Glutamatergic neuron (in vitro differentiated cells): ENCODE data around the gene DDX42. TPM values are rescaled to one million over a fixed set of nuclear protein-coding genes. Genes with fewer than 3 reads are reported as not detected.

ENCODE experiments used
- DNase-seq: peaks from one replicate; pipeline ENCODE4 v3.0.0; 2022
- H3K27ac Mint-ChIP-seq: one replicate; pipeline ENCODE4 v1.8.0; 2020; ENCODE audit warnings: mild to moderate bottlenecking, mixed read lengths, inconsistent platforms; ENCODE audit not compliant: unreplicated experiment
- H3K27me3 Mint-ChIP-seq: one replicate; pipeline ENCODE4 v1.8.0; 2020; ENCODE audit warnings: mild to moderate bottlenecking, moderate library complexity, mixed read lengths, inconsistent platforms; ENCODE audit not compliant: unreplicated experiment
- H3K36me3 Mint-ChIP-seq: one replicate; pipeline ENCODE4 v1.8.0; 2020; ENCODE audit warnings: mild to moderate bottlenecking, mixed read lengths, inconsistent platforms; ENCODE audit not compliant: unreplicated experiment
- H3K4me1 Mint-ChIP-seq: one replicate; pipeline ENCODE4 v1.8.0; 2020; ENCODE audit warnings: mild to moderate bottlenecking, low read depth, mixed read lengths, inconsistent platforms; ENCODE audit not compliant: unreplicated experiment
- H3K4me3 Mint-ChIP-seq: one replicate; pipeline ENCODE4 v1.8.0; 2020; ENCODE audit warnings: mild to moderate bottlenecking, mixed read lengths, inconsistent platforms; ENCODE audit not compliant: unreplicated experiment
- H3K9me3 Mint-ChIP-seq: one replicate; pipeline ENCODE4 v1.8.0; 2020; ENCODE audit warnings: mild to moderate bottlenecking, moderate library complexity, mixed read lengths, inconsistent platforms; ENCODE audit not compliant: unreplicated experiment
- total RNA-seq: library from RNA; stranded (reverse); fragmentation: NEBNext Ultra II Directional; extraction: Animal tissue kit (Norgen Biotek cat#: 25700); gene quantifications from one replicate; pipeline ENCODE4 v1.2.1, GENCODE V29; 2021; ENCODE audit not compliant: unreplicated experiment
- TF ChIP-seq, protein P1 (sequence below): fragments of 200-600 bp; sonication (generic); IDR thresholded peaks from one replicate; pipeline ENCODE4 v1.5.0; 2021; ENCODE audit not compliant: partially characterized antibody, unreplicated experiment

Gene DDX42
- total RNA-seq, 1 donor from 2014 or later, result 181 TPM

DNA sequence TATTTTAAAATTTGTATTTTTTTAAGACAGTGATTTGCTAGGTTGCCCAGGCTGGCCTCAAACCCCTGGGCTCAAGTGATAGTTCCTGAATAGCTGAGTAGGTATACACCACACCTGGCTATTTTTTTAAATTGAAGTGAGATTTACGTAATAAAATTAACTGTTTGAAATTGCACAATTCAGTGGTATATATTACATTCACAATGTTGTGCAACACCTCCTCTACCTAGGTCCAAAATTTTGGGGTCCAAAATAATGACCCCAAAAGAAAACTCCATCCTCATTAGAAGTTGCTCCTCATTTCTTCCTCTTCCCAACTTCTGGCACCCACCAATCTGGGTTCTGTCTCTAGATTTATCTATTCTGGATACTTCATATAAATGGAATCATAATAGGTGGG lies 71.5 kb downstream of the DDX42 start:
- Mint-ChIP-seq H3K27me3 (peaks cover 28% of the 10 kb centered on the region), H3K36me3 (peaks cover 7% of the 10 kb centered on the region), H3K27ac (no peak overlapping the region), H3K4me3 (no peak overlapping the region), H3K9me3 (peaks cover 21% of the 10 kb centered on the region), H3K4me1 (peaks cover 8% of the 10 kb centered on the region)
- DNase-seq, result no peak
- TF ChIP-seq, protein P1, sequence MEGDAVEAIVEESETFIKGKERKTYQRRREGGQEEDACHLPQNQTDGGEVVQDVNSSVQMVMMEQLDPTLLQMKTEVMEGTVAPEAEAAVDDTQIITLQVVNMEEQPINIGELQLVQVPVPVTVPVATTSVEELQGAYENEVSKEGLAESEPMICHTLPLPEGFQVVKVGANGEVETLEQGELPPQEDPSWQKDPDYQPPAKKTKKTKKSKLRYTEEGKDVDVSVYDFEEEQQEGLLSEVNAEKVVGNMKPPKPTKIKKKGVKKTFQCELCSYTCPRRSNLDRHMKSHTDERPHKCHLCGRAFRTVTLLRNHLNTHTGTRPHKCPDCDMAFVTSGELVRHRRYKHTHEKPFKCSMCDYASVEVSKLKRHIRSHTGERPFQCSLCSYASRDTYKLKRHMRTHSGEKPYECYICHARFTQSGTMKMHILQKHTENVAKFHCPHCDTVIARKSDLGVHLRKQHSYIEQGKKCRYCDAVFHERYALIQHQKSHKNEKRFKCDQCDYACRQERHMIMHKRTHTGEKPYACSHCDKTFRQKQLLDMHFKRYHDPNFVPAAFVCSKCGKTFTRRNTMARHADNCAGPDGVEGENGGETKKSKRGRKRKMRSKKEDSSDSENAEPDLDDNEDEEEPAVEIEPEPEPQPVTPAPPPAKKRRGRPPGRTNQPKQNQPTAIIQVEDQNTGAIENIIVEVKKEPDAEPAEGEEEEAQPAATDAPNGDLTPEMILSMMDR, result no peak

DNA sequence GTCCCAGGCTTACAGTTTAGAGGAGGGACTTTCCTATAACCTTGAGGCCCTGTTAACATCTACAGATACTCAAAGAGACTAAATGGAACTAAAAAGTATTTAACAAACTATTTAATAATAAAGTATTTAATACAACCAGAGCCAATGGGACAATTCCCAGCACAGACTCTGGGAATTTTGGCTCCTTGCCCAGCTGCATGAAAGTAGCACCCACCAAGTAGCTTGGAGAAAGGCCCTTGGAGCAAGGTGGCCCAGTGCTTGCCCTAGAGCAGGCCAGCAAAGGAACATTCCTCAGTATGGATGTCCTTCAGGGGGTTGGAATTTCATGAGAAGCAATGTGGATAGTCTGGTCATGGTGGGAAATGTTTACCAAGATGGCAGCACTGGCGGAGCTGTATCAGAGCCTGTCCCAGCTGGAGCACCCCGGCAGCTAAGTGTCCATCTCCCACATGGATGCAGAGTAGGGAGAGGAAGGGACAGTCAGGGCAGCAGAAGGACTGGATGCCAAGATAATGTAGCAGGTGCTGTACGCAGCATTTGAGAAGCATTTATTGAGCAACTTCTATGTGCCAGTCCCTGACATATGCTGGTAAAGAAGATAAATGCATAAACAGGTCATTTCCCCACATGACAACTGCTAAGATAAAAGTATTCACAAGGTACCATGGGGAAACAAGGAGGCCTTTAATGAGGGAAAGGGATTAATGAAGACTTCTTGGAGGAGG lies 73.7 kb downstream of the DDX42 start:
- Mint-ChIP-seq H3K27ac (no peak overlapping the region), H3K4me1 (no peaks in the 10 kb centered on the region), H3K4me3 (peak overlapping the region; percentile 67), H3K36me3 (peaks cover 7% of the 10 kb centered on the region), H3K9me3 (peaks cover 15% of the 10 kb centered on the region), H3K27me3 (peaks cover 17% of the 10 kb centered on the region)
- DNase-seq, result no peak
- TF ChIP-seq, protein P1, result no peak

- peaks cover 15% of the 10 kb centered on the region for H3K27me3 Mint-ChIP-seq
- TF ChIP-seq, protein P1, result peak; percentile 63
- peaks cover 8% of the 10 kb centered on the region for H3K9me3 Mint-ChIP-seq
- peak overlapping the region; percentile 90 for H3K27ac Mint-ChIP-seq
- peak; percentile 93 for DNase-seq
- peaks cover 7% of the 10 kb centered on the region for H3K36me3 Mint-ChIP-seq
- peak overlapping the region; percentile 88 for H3K4me3 Mint-ChIP-seq
- no peaks in the 10 kb centered on the region for H3K4me1 Mint-ChIP-seq
Observed at GRCh38 chr17:63848834-63849689, 75.1 kb downstream of the DDX42 start.

DNA sequence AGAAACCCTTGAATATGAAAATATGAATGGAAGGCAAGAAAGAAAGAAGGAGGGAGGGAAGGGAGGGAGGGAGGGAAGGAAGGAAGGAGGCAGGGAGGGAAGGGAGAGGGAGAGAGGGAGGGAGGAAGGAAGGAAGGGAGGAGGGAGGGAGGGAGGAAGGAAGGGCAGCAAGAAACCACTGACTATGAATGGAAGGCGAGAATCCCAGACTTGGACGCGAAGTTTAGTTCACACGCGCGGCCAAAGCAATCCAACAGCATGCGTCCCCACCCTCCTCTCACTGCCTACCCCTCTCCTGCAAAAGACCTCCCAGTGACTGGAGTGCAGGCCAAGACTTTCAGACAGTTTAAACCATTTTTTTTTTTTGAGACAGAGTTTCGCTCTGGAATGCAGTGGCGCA lies 76.4 kb downstream of the DDX42 start:
- Mint-ChIP-seq H3K27ac (no peak overlapping the region), H3K4me3 (no peak overlapping the region), H3K4me1 (no peaks in the 10 kb centered on the region), H3K9me3 (peaks cover 6% of the 10 kb centered on the region), H3K36me3 (peaks cover 7% of the 10 kb centered on the region), H3K27me3 (peaks cover 15% of the 10 kb centered on the region)
- TF ChIP-seq, protein P1, result no peak
- no peak for DNase-seq

GRCh38 chr17:63853260-63853659 lies 79.3 kb downstream of the DDX42 start:
- no peaks in the 10 kb centered on the region for H3K4me1 Mint-ChIP-seq

More at GRCh38 chr17:63853260-63853659, 79.3 kb downstream of the DDX42 start:
- DNase-seq, result no peak
- H3K4me3 Mint-ChIP-seq, result no peak overlapping the region
- H3K27ac Mint-ChIP-seq, result no peak overlapping the region
- H3K36me3 Mint-ChIP-seq, result peaks cover under 1% of the 10 kb centered on the region
- TF ChIP-seq, protein P1, result no peak
- H3K27me3 Mint-ChIP-seq, result peaks cover 13% of the 10 kb centered on the region
- H3K9me3 Mint-ChIP-seq, result peaks cover 8% of the 10 kb centered on the region
